SH-SY5Y (cell line): ENCODE data around the gene PRDM16.

Experiments
- GATA2 ChIP-seq: IDR thresholded peaks from 2 replicates; pipeline ENCODE4 v1.6.1; 2011; ENCODE audit warnings: mild to moderate bottlenecking, low read depth, low read length
- GATA3 ChIP-seq: IDR thresholded peaks from 2 replicates; pipeline ENCODE4 v1.6.1; 2011; ENCODE audit warnings: low read depth, mild to moderate bottlenecking, low read length, moderate library complexity

The PRDM16 gene

DNA sequence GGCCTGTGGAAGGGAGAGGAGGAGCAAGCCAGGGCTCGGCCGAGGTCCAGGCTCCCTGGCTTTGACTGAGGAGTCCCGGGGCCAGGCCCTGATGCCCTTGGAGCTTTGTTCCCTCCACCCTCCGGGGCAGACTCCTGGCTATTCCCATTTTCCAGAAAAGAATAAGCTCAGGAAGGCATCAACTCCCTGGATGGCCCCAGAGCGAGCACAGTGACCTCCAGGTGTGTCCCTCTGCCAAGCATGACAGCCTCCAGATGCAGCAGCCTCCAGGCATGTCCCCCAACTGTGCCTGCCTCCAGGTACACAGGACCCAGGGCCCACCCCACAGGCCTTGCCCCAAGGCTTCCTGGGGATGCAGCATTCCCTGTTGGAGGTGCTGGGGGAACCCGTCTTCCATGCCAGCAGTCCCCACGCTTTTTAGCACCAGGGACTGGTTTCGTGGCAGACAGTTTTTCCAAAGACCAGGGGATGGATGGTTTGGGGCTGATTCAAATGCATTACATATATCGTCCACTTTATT is 369.7 kb downstream of the PRDM16 start:
- no peak for TF ChIP-seq GATA3

DNA sequence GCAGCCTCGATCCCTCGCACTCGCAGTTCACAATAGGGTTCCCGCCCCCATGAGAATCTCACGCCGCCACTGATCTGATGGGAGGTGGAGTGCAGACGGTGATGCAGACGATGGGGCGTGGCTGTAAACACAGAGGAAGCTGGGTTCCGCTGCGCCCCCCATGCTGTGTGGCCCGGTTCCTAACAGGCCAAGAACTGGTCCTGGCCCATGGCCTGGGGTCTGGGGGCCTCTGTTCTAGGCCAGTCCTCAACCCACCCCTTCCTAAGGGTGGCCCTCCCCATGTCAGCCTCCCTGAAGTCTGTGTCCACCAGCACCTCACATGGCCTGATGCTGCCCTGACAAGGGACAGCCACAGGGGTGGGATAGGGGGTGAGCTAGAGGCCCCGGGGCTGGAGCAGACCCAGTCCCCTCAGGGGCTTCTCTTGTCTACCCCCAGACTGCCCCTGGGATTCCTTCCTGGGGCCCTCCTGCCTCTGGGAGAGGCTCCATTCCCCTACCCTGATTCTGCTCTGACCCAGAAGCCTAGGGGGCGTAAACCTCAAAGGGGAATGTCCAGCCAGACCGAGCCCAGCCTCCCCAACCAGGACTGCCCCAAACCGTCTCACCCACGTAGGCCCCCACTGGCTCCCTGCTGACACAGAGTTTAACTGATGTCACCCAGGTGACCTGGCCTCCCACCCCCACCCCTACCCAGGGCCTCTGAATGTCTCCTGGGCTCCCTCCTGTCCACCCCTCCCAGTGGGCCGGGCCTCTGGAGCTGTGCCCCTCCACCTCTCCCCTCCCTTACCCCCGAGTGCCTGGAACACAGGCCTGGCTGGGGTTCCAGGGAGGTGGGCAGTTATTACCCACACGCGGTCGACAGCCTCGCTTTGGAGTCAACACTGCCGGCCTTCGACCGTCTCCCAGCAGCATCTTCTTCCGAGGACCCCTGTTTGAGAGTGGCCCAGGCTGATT is 370.6 kb downstream of the PRDM16 start:
- TF ChIP-seq GATA2 (no peak), GATA3 (no peak)

DNA sequence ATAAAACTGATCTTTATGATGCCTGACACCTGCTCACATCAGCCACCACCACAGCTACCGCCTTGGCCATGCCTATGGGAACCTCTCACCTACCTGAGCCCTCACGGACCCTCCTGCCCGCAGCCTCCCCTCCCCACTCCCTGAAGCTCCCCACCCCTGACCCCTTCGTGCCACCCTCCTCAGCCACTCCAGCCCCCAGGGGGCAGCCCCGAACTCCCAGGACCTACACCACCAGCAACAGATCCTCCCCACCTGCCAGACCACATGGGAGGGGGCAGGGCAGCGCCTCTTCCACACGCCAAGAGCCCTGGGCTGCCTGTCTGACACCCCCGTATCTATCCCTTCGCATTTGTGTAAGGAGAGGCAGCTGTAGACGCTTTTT is 371.3 kb downstream of the PRDM16 start:
- TF ChIP-seq GATA2, result no peak
- TF ChIP-seq GATA3, result no peak

DNA sequence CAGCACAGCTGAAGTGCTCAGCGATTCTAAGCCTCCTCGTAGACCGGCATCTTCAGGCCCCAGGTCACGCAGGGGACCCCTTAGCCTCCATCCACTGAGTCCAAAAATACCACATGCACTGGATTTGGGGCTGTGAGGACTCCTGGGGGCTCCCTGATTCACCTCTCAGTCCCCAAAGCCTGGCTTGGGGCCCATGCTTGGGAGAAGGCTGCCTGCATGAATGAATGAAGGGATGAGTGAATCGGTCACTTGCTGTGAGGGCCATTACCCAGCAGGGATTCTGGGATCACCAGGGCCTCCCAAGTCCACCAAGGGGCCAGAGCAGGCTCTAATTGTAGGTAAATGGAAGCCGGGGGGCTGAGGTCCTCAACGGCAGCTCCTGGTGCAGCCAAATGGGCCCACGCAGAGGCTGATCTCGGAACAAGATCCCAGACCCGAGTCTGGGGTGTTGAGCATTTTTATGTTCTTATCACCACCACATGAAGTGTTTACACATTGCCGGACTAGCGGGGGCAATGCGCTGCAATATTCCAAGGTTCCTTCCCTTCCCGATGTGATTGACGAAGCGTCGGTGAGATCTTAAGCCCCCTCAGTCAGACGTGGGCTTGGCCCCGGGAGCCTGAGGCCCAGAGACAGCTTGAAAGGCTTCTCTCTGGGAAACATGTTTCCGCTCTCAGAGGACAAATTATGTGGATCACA is 371.9 kb downstream of the PRDM16 start:
- TF ChIP-seq GATA2, result no peak
- no peak for TF ChIP-seq GATA3

DNA sequence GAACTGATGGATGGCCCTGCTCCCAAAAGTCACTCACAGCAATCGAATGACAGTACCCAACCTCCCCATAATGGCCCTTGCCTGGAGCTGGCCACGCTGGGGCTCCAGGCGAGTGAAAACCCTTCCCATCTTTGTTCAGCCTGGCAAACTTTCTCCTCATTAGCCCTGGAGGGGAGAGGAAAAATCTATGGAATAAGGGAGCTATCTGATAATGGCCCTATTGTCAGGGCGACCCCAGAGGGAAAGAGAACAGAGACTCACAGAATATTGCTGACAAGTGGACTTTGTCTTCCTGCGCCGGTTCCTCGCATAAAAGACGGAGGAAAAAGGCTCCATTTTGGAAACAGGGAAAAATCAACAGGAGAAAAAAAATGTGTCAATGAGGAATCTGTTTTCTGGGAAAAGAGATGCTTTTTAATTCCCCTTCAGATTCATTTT is 372.4 kb downstream of the PRDM16 start:
- TF ChIP-seq GATA2 (no peak), GATA3 (no peak)

DNA sequence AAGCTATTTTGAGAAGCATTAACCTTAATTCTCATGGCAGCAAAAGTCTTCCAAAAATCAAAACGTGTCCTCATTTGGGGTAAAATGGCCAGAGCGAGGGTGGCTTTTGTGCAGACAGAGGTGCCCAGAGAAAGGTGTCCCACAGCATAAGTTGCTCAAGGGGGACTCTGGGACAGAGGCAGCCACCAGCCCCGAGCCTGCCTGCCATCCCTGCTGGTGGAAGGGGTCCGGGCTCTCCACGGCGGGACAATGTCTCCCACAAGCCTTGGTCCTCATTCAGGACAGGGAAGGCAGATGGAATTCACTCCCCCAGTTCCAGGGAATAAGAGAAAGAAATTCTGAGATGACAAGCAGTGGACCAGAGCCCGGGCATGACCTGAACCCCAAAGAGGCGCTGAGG is 372.9 kb downstream of the PRDM16 start:
- TF ChIP-seq GATA2 (no peak), GATA3 (no peak)

DNA sequence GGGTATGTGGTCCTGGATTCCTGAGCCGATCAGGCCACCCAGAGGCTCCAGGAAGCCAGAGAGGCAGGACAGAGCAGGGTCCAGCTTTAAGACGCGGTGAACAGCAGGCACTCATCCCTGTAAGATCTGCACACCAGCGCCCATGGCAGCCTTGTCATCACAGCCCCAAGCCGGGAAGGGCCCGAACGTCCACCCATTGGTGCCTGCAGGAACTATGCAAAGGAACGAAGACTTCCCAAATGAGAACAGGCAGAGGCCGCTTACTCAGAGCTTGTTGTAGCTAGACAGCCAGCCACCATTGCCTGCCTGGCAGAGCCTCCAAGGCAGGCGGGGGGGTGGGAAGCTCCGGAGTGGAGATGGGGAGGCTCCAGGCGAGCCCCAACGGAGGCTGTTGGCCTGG is 373.3 kb downstream of the PRDM16 start:
- no peak for TF ChIP-seq GATA3
- TF ChIP-seq GATA2, result no peak

DNA sequence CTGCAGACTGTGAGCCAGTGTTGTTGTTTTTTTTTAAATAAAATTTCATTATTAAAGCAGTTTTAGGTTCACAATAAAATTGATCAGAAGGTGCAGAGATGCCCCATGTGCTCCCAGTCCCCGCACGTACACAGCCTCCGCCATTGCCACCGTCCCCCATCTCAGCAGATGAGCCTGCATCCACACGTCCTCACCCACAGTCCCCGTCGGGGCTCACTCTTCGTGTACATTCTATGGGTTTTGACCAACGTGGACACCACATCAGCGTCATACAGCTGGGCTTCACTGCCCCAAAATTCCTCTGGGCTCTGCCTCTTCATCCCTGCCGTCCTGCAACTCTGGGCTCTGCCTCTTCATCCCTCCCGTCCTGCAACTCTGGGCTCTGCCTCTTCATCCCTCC is 373.9 kb downstream of the PRDM16 start:
- TF ChIP-seq GATA3 (no peak), GATA2 (no peak)

DNA sequence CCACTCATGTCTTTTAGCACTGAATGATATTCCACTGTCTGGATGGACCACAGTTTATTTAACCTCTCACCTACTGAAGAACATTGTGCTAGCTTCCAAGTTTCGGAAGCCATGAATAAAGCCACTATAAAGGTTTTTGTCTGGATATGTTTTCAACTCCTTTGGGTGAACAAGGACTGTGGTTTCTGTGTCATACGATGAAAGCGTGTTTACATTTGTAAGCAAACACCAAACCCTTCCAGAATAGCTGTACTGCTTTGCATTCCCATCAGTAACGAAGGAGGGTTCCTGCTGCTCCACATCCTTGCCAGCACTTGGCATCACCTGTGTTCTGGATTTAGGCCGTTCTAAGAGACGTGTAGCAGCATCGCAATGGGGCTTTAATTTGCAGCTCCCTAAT is 374.8 kb downstream of the PRDM16 start:
- no peak for TF ChIP-seq GATA2
- TF ChIP-seq GATA3, result no peak

DNA sequence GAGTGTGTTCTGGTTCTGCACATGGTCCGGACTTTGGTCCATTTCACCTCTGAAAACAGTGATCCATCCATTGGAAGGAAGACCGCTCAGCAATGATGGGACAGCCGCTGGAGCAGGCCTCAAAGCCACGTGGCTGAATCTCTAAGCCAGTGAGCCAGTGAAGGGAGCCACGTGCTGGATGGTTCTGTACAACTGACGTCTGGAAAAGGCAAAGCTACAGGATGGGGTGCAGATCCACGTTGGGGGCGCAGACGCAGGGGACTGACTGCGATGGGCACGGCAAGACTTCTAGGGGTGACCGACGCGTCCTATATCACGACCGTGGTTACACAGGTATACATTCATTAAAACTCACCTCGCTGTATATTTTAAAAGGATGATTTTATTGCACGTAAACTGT is 375.3 kb downstream of the PRDM16 start:
- TF ChIP-seq GATA2 (no peak), GATA3 (no peak)

DNA sequence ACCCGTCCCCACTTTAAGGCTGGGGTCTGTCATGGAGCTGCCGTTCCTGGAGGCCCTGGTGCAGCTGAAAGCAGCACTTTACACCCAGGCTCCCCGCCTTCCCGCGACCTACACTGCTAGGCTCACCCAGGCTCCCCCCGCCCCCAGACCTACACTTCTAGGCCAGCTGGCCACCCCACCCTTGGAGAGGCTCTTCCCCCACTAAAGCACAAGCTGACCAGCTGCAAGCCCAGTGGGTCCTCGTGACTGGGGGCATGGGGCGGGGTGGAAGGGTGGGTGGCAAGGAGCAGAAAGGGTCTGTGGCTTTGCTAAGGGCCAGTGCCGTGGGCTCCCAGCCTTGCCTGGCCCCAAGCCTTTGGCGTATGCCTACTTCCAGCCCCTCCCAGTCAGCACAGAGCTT is 375.7 kb downstream of the PRDM16 start:
- TF ChIP-seq GATA3 (no peak), GATA2 (no peak)

DNA sequence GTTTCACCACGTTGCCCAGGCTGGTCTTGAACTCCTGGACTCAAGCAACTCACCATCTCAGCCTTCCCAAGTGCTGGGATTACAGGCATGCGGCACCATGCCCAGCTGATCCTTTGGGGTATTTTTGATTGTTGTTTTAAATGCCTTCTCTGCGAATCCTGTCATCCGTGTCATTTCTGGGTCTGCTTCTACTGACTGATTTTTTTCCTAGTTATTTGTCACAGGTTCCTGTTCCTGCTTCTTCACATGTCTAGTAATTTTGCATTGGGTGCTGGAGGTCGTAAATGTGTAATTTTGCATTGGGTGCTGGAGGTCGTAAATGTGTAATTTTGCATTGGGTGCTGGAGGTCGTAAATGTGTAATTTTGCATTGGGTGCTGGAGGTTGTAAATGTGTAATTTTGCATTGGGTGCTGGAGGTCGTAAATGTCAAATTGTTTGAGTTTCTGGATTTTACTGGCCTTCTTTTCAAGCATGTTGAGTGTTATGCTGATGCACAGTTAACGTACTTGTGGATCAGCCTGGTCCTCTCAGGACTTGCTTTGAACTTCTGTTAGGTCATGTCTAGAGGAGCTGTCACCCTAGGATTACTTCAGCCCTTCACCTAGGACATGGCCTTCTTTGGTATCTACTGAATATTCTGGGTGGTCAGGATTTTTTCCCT is 381.3 kb downstream of the PRDM16 start:
- TF ChIP-seq GATA3, result no peak
- no peak for TF ChIP-seq GATA2

DNA sequence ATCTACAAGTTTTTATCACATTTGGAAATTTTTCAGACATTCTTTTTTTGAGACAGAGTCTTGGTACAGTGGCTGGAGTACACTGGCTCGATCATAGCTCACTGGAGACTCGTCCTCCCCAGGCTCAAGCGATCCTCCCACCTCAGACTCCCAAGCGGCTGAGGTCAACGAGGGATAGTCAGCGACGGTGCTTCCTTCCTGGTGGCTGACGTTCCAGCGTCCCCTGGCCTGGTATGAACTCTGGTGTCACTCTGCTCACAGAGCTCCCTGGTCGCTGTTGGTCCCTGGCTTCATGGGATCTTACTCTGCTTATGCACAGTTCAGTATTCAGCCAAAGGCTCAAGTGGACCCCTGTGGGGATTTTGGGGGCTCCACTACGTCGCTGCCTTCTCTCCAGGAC is 382.0 kb downstream of the PRDM16 start:
- no peak for TF ChIP-seq GATA3
- TF ChIP-seq GATA2, result no peak
